ENCODE data around the gene ETNK1.
A peak's percentile ranks its signal among the peaks of the same experiment; 100 is the strongest.

The ETNK1 gene

GRCh38 chr12:22624870-22625761, at the start of gene ETNK1:
TSS of gene ETNK1 (plus strand) at chr12:22625171. CDS start at chr12:22625431, 260 bp downstream.
- peak within 1 kb of the TSS; percentile 86 for H3K4me3 ChIP-seq (ENCODE audit: low read depth, low read length)
- DNase-seq (ENCODE audit: low read depth) = peak; percentile 97
- TF ChIP-seq POLR2A (IDR thresholded peaks at IDR 0.05; ENCODE audit: extremely low read depth, insufficient read length) (peak; percentile 100), MAX (IDR thresholded peaks at IDR 0.05; ENCODE audit: low read depth, low read length) (peak; percentile 89), MYC (IDR thresholded peaks at IDR 0.05; ENCODE audit: low read depth, low read length) (peak; percentile 93), CTCF (IDR thresholded peaks at IDR 0.05; ENCODE audit: low read depth, low read length) (no peak)

- no peak overlapping the region for H3K4me3 ChIP-seq (ENCODE audit: low read depth, low read length)
- no peak for DNase-seq (ENCODE audit: low read depth)
- TF ChIP-seq POLR2A (IDR thresholded peaks at IDR 0.05; ENCODE audit: extremely low read depth, insufficient read length) = no peak
- TF ChIP-seq CTCF (IDR thresholded peaks at IDR 0.05; ENCODE audit: low read depth, low read length) = no peak
- no peak for TF ChIP-seq MAX (IDR thresholded peaks at IDR 0.05; ENCODE audit: low read depth, low read length)
- TF ChIP-seq MYC (IDR thresholded peaks at IDR 0.05; ENCODE audit: low read depth, low read length) = no peak
Measured at GRCh38 chr12:22576065-22576464, 48.9 kb upstream of the ETNK1 start.

- no peak for DNase-seq (ENCODE audit: low read depth)
- H3K4me3 ChIP-seq (ENCODE audit: low read depth, low read length) = no peak overlapping the region
- TF ChIP-seq MYC (IDR thresholded peaks at IDR 0.05; ENCODE audit: low read depth, low read length) = no peak
- TF ChIP-seq POLR2A (IDR thresholded peaks at IDR 0.05; ENCODE audit: extremely low read depth, insufficient read length) = no peak
- no peak for TF ChIP-seq CTCF (IDR thresholded peaks at IDR 0.05; ENCODE audit: low read depth, low read length)
- no peak for TF ChIP-seq MAX (IDR thresholded peaks at IDR 0.05; ENCODE audit: low read depth, low read length)
Measured at GRCh38 chr12:22576473-22576872, 48.5 kb upstream of the ETNK1 start.

GRCh38 chr12:22577667-22578066, 47.3 kb upstream of the ETNK1 start:
- no peak for TF ChIP-seq MAX (IDR thresholded peaks at IDR 0.05; ENCODE audit: low read depth, low read length)
- no peak for TF ChIP-seq MYC (IDR thresholded peaks at IDR 0.05; ENCODE audit: low read depth, low read length)
- TF ChIP-seq POLR2A (IDR thresholded peaks at IDR 0.05; ENCODE audit: extremely low read depth, insufficient read length) = no peak
- no peak for TF ChIP-seq CTCF (IDR thresholded peaks at IDR 0.05; ENCODE audit: low read depth, low read length)
- no peak for DNase-seq (ENCODE audit: low read depth)
- no peak overlapping the region for H3K4me3 ChIP-seq (ENCODE audit: low read depth, low read length)

- TF ChIP-seq MYC (IDR thresholded peaks at IDR 0.05; ENCODE audit: low read depth, low read length) = no peak
- no peak for TF ChIP-seq CTCF (IDR thresholded peaks at IDR 0.05; ENCODE audit: low read depth, low read length)
- TF ChIP-seq MAX (IDR thresholded peaks at IDR 0.05; ENCODE audit: low read depth, low read length) = no peak
- no peak for TF ChIP-seq POLR2A (IDR thresholded peaks at IDR 0.05; ENCODE audit: extremely low read depth, insufficient read length)
- DNase-seq (ENCODE audit: low read depth) = no peak
- H3K4me3 ChIP-seq (ENCODE audit: low read depth, low read length) = no peak overlapping the region
Measured at GRCh38 chr12:22578328-22578727, 46.6 kb upstream of the ETNK1 start.

Data from NB4 (cell line).